HepG2 (cell line): Measurements from ENCODE around the gene TMEM184B. TPM values are rescaled to one million over a fixed set of nuclear protein-coding genes. Genes with fewer than 3 reads are reported as not detected.

ENCODE experiments used
- ARID2 ChIP-seq: sonication (generic); formaldehyde crosslinking; IDR thresholded peaks from 2 replicates; pipeline ENCODE4 v1.8.1; 2022; ENCODE audit warnings: mild to moderate bottlenecking, missing genetic modification reagents, borderline replicate concordance
- FLYWCH1 ChIP-seq: sonication (generic); formaldehyde crosslinking; IDR thresholded peaks from 2 replicates; pipeline ENCODE4 v1.8.1; 2023; ENCODE audit warnings: mild to moderate bottlenecking, missing genetic modification reagents
- FOSL1 ChIP-seq: sonication (generic); formaldehyde crosslinking; IDR thresholded peaks from 2 replicates; pipeline ENCODE4 v1.9.0; 2021; ENCODE audit warnings: missing genetic modification reagents, borderline replicate concordance
- HDAC6 ChIP-seq: fragments of 200-600 bp; sonication (generic); IDR thresholded peaks from 2 replicates; pipeline ENCODE4 v1.7.0; 2017; ENCODE audit warnings: mild to moderate bottlenecking, antibody characterized with exemption, low read length, low read depth
- HNRNPUL1 ChIP-seq: fragments of 200-400 bp; formaldehyde crosslinking; IDR thresholded peaks from 2 replicates; pipeline ENCODE4 v1.6.1; 2017; ENCODE audit warnings: low read depth, mild to moderate bottlenecking, low read length, moderate library complexity
- POLR2G ChIP-seq: fragments of 200-400 bp; formaldehyde crosslinking; IDR thresholded peaks from 2 replicates; pipeline ENCODE4 v1.6.1; 2018; ENCODE audit warnings: mild to moderate bottlenecking, low read depth, low read length, moderate library complexity
- ZNF282 ChIP-seq: fragments of 450-650 bp; IDR thresholded peaks from 2 replicates; pipeline ENCODE4 v1.6.1; 2018; ENCODE audit not compliant: partially characterized antibody
- ZNF607 ChIP-seq: sonication (generic); formaldehyde crosslinking; IDR thresholded peaks from 2 replicates; pipeline ENCODE4 v1.5.1; 2020; ENCODE audit warnings: missing genetic modification reagents, mild to moderate bottlenecking, borderline replicate concordance
- ZSCAN12 ChIP-seq: sonication (generic); formaldehyde crosslinking; IDR thresholded peaks from 2 replicates; pipeline ENCODE4 v1.9.0; 2021; ENCODE audit warnings: mild to moderate bottlenecking, missing genetic modification reagents
- ZSCAN22 ChIP-seq: sonication (generic); formaldehyde crosslinking; IDR thresholded peaks from 2 replicates; pipeline ENCODE4 v1.4.0; 2020; ENCODE audit warnings: mild to moderate bottlenecking, missing genetic modification reagents
- polyA plus RNA-seq, 8 experiments: library from polyadenylated mRNA; depleted of rRNA in 3 of 8; stranded (reverse) in 7 of 8; unstranded in 1 of 8; fragments of >200 nt; fragmentation: Illumina TruSeq in 4 of 8; extraction: Trizol in 4 of 8; gene quantifications; 2 replicates each; pipeline versions ENCODE4 v1.2.1 to v1.2.3, GENCODE V29; 2011 to 2016; ENCODE audit warnings: low read depth in 4 of 8, missing spikeins in 1 of 8, mixed read lengths in 1 of 8; ENCODE audit not compliant: insufficient read depth in 1 of 8
- total RNA-seq, 5 experiments: library from RNA; depleted of rRNA; stranded (reverse); fragments of >200 nt; fragmentation: Illumina TruSeq; extraction: Trizol; gene quantifications; 2 replicates each; pipeline ENCODE4 v1.2.3, GENCODE V29; 2016; ENCODE audit warnings: low read depth in 1 of 5
- TF ChIP-seq, protein P1 (sequence below): sonication (generic); formaldehyde crosslinking; IDR thresholded peaks from 2 replicates; pipeline ENCODE4 v1.4.0; 2020; ENCODE audit warnings: mild to moderate bottlenecking, missing genetic modification reagents, borderline replicate concordance
- TF ChIP-seq, protein P2 (sequence below): sonication (generic); formaldehyde crosslinking; IDR thresholded peaks from 2 replicates; pipeline ENCODE4 v1.9.0; 2021; ENCODE audit warnings: mild to moderate bottlenecking, missing genetic modification reagents
- TF ChIP-seq, protein P3 (sequence below): sonication (generic); formaldehyde crosslinking; conservative IDR thresholded peaks from 2 replicates; pipeline ENCODE4 v1.4.0; 2020; ENCODE audit warnings: missing genetic modification reagents

TMEM184B gene
- total and polyA plus RNA-seq, 2 of the 13 experiments (the other 11 are each of a cell fraction or from before 2014, with no cell fraction given): 15.9 to 16.0 TPM

DNA sequence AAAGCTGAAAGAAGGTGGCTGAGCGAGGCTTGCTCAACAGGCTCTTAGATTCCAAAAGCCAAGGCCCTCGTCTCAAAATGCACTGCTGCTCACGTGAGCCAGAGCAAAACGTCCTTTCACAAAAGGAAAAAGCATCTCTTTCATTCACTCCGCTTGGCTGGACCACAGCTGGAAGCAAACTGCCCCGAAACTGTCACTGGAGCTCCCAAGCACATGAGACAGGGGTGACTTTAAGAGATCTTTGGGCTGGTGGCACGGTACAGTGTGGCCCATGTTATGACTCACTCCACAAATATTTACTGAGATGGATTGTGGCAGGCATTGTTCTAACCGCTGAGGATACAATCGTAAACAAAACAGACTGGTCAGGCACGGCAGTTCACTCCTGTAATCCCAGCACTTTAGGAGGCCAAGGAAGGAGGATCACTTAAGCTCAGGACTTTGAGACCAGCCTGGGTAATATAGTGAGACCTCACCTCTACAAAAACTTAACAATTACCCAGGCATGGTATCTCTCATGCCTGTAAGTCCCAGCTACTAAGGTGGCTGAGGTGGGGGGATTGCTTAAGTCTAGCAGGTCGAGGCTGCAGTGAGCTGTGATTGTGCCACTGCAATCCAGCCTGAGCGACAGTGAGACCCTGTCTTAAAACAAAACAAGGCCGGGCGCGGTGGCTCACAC lies 94.7 kb downstream of the TMEM184B start (continued):
- TF ChIP-seq HDAC6: no peak
- TF ChIP-seq ZNF607 (CRISPR knock-in tag): no peak
- no peak for TF ChIP-seq HNRNPUL1
- TF ChIP-seq FOSL1 (CRISPR knock-in tag): peak; percentile 98
- TF ChIP-seq, protein P1, sequence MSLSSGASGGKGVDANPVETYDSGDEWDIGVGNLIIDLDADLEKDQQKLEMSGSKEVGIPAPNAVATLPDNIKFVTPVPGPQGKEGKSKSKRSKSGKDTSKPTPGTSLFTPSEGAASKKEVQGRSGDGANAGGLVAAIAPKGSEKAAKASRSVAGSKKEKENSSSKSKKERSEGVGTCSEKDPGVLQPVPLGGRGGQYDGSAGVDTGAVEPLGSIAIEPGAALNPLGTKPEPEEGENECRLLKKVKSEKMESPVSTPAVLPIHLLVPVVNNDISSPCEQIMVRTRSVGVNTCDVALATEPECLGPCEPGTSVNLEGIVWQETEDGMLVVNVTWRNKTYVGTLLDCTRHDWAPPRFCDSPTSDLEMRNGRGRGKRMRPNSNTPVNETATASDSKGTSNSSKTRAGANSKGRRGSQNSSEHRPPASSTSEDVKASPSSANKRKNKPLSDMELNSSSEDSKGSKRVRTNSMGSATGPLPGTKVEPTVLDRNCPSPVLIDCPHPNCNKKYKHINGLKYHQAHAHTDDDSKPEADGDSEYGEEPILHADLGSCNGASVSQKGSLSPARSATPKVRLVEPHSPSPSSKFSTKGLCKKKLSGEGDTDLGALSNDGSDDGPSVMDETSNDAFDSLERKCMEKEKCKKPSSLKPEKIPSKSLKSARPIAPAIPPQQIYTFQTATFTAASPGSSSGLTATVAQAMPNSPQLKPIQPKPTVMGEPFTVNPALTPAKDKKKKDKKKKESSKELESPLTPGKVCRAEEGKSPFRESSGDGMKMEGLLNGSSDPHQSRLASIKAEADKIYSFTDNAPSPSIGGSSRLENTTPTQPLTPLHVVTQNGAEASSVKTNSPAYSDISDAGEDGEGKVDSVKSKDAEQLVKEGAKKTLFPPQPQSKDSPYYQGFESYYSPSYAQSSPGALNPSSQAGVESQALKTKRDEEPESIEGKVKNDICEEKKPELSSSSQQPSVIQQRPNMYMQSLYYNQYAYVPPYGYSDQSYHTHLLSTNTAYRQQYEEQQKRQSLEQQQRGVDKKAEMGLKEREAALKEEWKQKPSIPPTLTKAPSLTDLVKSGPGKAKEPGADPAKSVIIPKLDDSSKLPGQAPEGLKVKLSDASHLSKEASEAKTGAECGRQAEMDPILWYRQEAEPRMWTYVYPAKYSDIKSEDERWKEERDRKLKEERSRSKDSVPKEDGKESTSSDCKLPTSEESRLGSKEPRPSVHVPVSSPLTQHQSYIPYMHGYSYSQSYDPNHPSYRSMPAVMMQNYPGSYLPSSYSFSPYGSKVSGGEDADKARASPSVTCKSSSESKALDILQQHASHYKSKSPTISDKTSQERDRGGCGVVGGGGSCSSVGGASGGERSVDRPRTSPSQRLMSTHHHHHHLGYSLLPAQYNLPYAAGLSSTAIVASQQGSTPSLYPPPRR: peak; percentile 88
- TF ChIP-seq ZNF282: no peak
- TF ChIP-seq, protein P2, sequence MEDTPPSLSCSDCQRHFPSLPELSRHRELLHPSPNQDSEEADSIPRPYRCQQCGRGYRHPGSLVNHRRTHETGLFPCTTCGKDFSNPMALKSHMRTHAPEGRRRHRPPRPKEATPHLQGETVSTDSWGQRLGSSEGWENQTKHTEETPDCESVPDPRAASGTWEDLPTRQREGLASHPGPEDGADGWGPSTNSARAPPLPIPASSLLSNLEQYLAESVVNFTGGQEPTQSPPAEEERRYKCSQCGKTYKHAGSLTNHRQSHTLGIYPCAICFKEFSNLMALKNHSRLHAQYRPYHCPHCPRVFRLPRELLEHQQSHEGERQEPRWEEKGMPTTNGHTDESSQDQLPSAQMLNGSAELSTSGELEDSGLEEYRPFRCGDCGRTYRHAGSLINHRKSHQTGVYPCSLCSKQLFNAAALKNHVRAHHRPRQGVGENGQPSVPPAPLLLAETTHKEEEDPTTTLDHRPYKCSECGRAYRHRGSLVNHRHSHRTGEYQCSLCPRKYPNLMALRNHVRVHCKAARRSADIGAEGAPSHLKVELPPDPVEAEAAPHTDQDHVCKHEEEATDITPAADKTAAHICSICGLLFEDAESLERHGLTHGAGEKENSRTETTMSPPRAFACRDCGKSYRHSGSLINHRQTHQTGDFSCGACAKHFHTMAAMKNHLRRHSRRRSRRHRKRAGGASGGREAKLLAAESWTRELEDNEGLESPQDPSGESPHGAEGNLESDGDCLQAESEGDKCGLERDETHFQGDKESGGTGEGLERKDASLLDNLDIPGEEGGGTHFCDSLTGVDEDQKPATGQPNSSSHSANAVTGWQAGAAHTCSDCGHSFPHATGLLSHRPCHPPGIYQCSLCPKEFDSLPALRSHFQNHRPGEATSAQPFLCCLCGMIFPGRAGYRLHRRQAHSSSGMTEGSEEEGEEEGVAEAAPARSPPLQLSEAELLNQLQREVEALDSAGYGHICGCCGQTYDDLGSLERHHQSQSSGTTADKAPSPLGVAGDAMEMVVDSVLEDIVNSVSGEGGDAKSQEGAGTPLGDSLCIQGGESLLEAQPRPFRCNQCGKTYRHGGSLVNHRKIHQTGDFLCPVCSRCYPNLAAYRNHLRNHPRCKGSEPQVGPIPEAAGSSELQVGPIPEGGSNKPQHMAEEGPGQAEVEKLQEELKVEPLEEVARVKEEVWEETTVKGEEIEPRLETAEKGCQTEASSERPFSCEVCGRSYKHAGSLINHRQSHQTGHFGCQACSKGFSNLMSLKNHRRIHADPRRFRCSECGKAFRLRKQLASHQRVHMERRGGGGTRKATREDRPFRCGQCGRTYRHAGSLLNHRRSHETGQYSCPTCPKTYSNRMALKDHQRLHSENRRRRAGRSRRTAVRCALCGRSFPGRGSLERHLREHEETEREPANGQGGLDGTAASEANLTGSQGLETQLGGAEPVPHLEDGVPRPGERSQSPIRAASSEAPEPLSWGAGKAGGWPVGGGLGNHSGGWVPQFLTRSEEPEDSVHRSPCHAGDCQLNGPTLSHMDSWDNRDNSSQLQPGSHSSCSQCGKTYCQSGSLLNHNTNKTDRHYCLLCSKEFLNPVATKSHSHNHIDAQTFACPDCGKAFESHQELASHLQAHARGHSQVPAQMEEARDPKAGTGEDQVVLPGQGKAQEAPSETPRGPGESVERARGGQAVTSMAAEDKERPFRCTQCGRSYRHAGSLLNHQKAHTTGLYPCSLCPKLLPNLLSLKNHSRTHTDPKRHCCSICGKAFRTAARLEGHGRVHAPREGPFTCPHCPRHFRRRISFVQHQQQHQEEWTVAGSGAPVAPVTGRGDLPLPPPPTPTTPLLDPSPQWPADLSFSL (CRISPR knock-in tag): no peak; the same call in 1 of the 2 replicates
- TF ChIP-seq, protein P3, sequence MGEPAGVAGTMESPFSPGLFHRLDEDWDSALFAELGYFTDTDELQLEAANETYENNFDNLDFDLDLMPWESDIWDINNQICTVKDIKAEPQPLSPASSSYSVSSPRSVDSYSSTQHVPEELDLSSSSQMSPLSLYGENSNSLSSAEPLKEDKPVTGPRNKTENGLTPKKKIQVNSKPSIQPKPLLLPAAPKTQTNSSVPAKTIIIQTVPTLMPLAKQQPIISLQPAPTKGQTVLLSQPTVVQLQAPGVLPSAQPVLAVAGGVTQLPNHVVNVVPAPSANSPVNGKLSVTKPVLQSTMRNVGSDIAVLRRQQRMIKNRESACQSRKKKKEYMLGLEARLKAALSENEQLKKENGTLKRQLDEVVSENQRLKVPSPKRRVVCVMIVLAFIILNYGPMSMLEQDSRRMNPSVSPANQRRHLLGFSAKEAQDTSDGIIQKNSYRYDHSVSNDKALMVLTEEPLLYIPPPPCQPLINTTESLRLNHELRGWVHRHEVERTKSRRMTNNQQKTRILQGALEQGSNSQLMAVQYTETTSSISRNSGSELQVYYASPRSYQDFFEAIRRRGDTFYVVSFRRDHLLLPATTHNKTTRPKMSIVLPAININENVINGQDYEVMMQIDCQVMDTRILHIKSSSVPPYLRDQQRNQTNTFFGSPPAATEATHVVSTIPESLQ (CRISPR knock-in tag): no peak
- TF ChIP-seq POLR2G: no peak
- TF ChIP-seq ZSCAN12 (CRISPR knock-in tag): no peak
- no peak for TF ChIP-seq ARID2
- no peak for TF ChIP-seq FLYWCH1 (CRISPR knock-in tag)
- TF ChIP-seq ZSCAN22 (CRISPR knock-in tag): no peak
